Endothelial cell of umbilical vein (primary cell): ENCODE measurements around the gene TRIM47.

Experiments used
- CTCF ChIP-seq, 2 donors: IDR thresholded peaks; 1 replicate in 1 of 2; 2 replicates in 1 of 2; pipeline ENCODE4 v1.5.1; 2011; ENCODE audit warnings: low read length in 2 of 2, mild to moderate bottlenecking in 2 of 2, moderate library complexity in 2 of 2, control low read depth in 1 of 2, inconsistent platforms in 1 of 2, low read depth in 1 of 2; ENCODE audit not compliant: insufficient read depth in 1 of 2; ENCODE audit errors: extremely low read depth in 1 of 2
- EZH2 ChIP-seq: IDR thresholded peaks from 2 replicates; pipeline ENCODE4 v1.6.1; 2012; ENCODE audit warnings: borderline replicate concordance, low read depth, mild to moderate bottlenecking, moderate library complexity, low read length, inconsistent platforms; ENCODE audit not compliant: severe bottlenecking
- JUN ChIP-seq: IDR thresholded peaks from 2 replicates; pipeline ENCODE4 v1.6.1; 2011; ENCODE audit warnings: borderline replicate concordance, low read depth; ENCODE audit not compliant: insufficient read length, insufficient read depth
- POLR2A ChIP-seq: IDR thresholded peaks from 2 replicates; pipeline ENCODE4 v1.6.1; 2012; ENCODE audit warnings: low read depth, mild to moderate bottlenecking, control low read depth, low read length
- POLR2AphosphoS5 ChIP-seq: IDR thresholded peaks from 2 replicates; pipeline ENCODE4 v1.6.1; 2012; ENCODE audit warnings: low read depth, mild to moderate bottlenecking, control low read depth, low read length, moderate library complexity; ENCODE audit not compliant: insufficient read depth

GRCh38 chr17:75891605-75892555 is 13.5 kb upstream of the TRIM47 start:
- TF ChIP-seq POLR2A (no peak), POLR2AphosphoS5 (peak; percentile 14), EZH2 (no peak), CTCF (IDR thresholded peaks at IDR 0.05; ENCODE audit: extremely low read depth in 1 of 2, insufficient read depth in 1 of 2, low read depth in 1 of 2, low read length in 2 of 2) (no peak), JUN (no peak)
